CD4-positive, alpha-beta T cell treated with Interleukin-21 for 1 hour (primary cell): Measurements from ENCODE around the gene METTL27.
A peak's percentile ranks its signal among the peaks of the same experiment; 100 is the strongest.
"Not testable (repeated sequence)": the region's sequence is repeated elsewhere in the genome, so short reads cannot be mapped to it uniquely, and the experiment has no call there.

Experiments
- DNase-seq: peaks from one replicate; pipeline ENCODE4 v3.0.0-alpha.2; 2020

Gene METTL27

DNA sequence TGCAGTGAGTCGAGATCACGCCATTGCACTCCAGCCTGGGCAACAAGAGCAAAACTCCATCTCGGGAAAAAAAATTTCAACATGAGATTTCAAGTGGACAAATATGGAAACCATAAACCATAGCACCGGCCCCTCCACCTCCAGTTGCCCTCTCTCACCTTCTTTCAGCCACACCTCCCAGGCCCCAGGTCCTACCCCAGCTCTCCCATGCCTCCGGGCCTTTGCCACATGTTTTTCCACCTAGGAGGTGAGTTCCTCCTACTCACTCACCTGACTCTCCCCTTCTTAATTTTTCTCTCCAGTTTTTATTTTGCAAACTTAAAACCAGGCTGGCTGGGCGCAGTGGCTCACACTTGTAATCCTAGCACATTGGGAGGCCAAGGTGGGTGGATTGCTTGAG lies 25.2 kb downstream of the METTL27 start:
- DNase-seq, result no peak

DNA sequence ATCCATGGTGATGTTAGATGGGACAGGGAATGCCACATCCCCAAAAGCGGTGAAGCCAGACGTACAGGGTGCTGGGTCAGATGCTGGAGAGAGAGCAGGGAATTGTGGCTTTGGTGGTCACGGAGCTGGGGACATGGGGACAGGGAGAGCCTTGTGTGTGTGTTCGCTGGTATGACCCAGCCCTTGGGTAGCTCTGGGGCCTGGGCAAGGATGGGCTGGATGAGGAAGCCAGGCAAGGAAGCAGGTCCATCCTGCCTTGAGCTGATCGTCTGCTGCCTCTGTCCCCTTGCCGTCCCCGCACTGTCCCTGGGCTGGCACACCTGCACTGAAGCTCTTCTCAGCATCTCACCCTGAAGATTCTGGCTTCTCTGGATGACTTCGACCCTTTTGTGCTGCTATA lies 26.9 kb downstream of the METTL27 start:
- no peak for DNase-seq

DNA sequence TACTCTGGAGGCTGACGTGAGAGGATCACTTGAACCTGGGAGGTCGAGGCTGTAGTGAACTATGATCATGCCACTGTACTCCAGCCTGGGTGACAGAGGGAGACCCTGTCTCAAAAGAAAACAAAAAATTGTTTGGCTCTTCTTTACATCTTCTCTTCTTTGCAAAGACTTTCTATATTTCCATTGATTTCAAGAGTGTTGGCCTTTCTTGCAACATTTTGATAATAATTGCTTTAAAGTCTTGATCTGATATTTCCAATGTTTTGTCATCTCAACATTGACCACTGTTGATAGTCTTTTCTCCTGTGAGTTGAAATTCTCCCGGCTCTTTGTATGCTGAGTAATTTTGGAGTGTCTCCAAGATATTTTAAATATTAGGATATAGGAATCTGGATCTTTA lies 29.3 kb downstream of the METTL27 start:
- DNase-seq, result no peak

DNA sequence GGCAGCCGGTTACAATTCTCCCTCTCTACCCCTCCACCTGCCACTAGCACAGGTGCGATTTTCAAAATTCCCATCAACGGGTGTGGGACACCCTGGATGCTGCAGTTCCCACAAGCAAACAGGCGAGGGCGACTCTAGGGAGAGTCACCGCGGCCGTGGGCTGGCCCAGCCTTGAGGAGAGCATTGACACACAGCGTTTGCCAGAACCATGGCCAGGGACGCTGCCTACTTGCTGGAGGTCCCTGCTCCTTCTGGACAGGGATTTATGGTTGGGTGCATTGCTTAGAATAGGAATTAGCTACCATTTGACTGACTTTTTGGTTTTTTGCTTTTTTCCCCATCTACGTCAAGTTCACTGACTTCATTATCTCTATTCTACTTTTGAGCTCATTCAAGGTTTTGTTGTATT lies 30.6 kb downstream of the METTL27 start:
- peak; percentile 56 for DNase-seq

DNA sequence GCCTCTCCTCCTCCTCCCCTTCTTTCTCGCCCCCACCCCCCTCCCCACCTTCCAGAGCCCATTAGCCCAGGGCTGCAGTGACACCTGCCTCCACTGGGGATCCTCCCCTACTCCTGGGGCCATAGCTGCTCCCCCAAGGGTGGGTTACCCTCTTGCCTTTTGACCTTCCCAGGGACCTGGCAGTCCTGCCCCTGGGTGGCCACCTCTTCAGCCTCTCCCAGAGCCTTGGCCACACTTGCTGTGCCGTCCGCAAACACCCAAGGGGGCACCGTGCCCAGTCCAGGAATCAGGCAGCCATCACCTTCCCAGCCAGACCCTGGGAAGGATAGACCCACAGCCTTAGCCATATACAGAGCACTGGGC lies 31.3 kb downstream of the METTL27 start:
- no peak for DNase-seq

DNA sequence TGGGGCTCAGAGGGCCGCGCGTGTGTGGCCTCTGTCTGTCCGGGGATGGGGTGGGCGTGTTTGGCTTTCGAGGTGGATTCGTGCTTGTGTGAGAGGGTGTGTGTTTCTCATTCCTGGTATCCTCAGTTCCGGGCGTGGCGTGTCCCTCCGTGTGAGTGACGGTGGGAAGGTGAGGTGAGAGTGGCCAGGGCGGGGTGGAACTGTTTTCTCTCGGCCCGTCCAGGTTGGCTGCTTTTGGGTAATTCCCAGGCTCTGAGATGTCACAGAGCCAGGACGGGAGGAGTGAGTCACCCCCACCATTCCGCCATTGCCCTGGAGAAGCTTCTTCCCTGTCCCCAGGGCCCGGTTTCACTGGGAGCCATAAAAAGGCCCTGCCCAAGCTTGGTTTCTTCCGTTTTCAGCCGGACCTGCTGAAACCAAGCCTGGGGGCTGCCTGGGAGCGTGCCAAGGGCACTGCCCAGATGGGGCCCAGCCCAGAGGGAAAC lies 32.8 kb downstream of the METTL27 start:
- DNase-seq, result no peak

DNA sequence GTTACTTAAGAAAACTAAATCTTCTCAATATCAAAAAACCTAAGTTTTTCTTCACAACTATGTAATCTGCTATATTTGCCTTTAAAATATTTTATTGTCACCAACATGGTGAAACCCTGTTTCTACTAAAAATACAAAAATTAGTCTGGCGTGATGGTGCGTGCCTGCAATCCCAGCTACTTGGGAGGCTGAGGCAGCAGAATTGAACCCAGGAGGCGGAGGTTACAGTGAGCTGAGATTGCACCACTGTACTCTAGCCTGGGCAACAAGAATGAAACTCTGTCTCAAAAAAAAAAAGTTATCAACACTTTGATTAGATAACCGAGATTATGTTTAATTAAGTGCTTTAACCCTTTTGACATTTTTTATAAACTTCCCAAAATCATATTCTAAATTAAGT lies 39.9 kb downstream of the METTL27 start:
- no peak for DNase-seq

DNA sequence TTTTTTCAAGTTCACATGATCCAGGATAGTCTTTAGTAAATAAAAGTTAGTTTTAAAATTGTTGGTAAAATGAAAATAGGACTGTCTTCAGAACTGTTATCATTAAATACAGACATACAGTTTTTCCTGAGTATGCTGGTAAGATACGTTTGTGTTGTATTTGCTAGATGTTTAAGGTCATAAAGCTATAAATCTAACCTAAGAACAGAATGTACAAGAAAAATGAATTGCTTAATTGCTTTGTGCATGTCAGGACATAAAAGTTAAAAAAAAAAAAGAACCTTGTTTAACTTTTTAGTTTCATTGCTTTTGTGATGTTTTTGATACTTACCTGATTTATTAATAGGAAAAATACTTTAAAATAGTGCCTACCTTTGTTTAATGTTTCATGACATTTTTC lies 40.7 kb downstream of the METTL27 start:
- DNase-seq, result no peak

DNA sequence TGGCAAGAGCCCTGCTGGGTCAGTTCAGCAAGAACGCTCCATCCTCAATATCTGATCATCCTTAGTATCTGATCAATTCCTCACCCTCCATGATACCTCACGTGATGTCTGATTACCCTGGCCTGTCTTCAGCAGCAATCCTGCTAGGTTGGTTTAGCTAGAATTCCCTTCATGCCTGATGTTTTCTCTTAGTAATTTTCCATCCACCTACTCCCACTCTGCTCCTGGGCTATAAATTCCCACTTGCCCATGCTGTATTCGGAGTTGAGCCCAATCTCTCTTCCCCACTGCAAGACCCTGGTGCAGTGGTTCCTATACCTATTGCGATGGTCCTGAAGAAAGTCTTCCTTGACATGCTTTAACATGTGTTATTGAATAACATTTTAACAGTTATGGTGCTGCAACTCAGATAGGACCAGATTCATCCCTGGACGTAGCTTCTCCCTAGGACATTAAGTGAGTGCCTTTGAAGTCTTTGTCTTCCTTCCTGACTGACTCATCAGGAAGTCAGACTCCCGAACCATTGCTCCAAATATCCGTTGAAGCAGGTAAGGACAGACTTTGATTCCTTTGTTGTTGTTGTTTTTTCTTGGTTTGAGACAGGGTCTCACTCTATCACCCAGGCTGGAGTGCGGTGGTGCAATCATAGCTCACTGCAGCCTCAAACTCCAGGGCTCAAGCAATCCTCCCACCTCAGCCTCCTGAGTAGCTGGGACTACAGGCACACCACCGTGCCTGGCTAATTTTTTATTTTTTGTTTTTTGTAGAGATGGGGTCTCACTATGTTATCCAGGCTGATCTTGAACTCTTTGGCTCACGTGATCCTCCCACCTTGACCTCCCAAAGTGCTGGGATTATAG lies 42.8 kb downstream of the METTL27 start:
- no peak for DNase-seq

DNA sequence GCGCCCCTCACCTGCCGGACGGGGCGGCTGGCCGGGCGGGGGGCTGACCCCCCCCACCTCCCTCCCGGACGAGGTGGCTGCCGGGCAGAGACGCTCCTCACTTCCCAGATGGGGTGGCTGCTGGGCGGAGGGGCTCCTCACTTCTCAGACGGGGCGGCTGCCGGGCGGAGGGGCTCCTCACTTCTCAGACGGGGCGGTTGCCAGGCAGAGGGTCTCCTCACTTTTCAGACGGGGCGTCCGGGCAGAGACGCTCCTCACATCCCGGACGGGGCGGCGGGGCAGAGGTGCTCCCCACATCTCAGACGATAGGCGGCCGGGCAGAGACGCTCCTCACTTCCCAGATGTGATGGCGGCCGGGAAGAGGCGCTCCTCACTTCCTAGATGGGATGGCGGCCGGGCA lies 45.1 kb downstream of the METTL27 start:
- not testable (repeated sequence) for DNase-seq

DNA sequence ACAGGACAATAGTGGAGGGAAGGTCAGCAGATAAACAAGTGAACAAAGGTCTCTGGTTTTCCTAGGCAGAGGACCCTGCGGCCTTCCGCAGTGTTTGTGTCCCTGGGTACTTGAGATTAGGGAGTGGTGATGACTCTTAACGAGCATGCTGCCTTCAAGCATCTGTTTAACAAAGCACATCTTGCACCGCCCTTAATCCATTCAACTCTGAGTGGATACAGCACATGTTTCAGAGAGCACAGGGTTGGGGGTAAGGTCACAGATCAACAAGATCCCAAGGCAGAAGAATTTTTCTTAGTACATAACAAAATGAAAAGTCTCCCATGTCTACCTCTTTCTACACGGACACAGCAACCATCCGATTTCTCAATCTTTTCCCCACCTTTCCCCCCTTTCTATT lies 45.7 kb downstream of the METTL27 start:
- not testable (repeated sequence) for DNase-seq

DNA sequence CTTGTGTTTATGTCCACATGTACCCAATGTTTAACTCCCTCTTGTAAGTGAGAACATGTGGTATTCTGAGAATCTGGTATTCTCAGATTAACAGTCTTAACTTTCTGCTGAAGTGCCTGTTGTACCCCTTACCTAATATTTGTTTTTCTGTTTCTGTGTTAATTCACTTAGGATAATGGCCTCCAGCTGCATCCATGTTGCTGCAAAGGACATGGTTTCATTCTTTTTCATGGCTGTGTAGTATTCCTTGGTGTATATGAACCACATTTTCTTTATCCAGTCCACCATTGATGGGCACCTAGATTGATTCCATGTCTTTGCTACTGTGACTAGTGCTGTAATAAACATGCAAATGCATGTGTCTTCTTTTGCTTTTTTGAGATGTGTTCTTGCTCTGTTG lies 47.1 kb downstream of the METTL27 start:
- DNase-seq, result not testable (repeated sequence)

DNA sequence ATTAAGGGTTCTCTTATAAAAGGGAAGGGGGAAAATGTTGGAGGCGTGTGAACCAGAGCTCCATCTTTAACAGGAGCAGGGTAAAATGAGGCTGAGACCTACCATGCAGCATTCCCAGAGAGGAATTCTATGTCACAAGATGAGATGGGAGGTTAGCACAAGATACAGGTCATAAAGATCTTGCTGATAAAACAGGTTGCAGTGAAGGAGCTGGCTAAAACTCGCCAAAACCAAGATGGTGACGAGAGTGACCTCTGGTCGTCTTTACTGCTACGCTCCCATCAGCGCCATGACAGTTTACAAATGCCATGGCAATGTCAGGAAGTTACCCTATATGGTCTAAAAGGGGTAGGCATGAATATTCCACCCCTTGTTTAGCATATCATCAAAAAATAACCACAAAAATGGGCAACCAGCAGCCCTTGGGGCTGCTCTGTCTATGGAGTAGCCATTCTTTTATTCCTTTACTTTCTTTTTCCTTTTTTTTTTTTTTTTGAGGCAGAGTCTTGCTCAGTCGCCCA lies 51.1 kb downstream of the METTL27 start:
- not testable (repeated sequence) for DNase-seq

DNA sequence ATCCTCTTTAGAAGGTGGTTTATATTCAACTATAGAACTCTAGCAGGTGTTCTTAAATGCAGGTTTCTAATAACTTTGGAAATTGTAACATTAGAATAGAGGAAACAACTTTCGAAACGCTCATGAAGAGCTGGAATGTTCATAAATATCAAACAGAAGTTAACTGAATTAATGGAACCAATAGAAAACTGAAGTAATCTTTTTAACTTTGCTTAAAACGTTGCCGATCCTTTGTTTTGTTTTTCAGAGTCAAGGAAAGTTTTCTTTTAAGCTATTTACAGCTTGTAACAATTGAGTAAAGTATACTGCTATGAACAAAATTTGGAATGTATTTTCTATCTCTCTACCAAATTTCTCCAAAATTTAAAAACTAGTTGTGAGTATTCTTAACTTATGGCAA lies 53.3 kb downstream of the METTL27 start:
- no peak for DNase-seq

DNA sequence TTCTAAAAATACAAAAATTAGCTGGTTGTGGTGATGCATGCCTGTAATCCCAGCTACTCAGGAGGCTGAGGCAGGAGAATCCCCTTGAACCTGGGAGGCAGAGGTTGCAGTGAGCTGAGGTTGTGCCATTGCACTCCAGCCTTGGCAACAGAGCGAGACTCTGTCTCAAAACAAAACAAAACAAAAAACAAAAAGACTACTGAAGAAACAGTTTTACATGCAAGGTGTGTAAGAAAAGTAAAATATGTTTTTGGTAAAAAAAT lies 54.6 kb downstream of the METTL27 start:
- DNase-seq, result not testable (repeated sequence)

DNA sequence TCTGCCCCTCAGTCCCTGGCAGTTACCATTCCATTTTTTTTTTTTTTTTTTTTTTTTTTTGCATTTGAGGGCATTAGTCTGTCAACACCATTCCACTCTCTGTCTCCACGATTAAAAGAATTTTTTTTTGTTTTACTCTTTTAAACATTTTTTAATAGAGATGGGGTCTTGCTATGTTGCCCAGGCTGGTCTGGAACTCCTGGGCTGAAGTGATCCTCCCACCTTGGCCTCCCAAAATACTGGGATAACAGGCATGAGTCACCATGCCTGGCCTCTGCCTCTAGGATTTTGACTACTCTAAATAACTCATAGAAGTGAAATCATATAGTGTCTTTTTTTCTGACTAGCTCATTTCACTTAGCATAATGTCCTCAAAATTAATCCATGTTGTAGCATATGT lies 55.7 kb downstream of the METTL27 start:
- DNase-seq, result no peak
